HL-60 (cell line): Measurements from ENCODE around the gene FNDC3B.

ENCODE experiments used
- POLR2AphosphoS5 ChIP-seq: IDR thresholded peaks from 2 replicates; pipeline ENCODE4 v1.6.1; 2012; ENCODE audit warnings: low read depth
- SPI1 ChIP-seq: IDR thresholded peaks from 2 replicates; pipeline ENCODE4 v1.6.1; 2012; ENCODE audit warnings: low read depth, mild to moderate bottlenecking, borderline replicate concordance
- TF ChIP-seq, protein P1 (sequence below): IDR thresholded peaks from one replicate; pipeline ENCODE4 v1.5.1; 2011; ENCODE audit warnings: low read length, control low read depth, inconsistent platforms; ENCODE audit not compliant: insufficient read depth

DNA sequence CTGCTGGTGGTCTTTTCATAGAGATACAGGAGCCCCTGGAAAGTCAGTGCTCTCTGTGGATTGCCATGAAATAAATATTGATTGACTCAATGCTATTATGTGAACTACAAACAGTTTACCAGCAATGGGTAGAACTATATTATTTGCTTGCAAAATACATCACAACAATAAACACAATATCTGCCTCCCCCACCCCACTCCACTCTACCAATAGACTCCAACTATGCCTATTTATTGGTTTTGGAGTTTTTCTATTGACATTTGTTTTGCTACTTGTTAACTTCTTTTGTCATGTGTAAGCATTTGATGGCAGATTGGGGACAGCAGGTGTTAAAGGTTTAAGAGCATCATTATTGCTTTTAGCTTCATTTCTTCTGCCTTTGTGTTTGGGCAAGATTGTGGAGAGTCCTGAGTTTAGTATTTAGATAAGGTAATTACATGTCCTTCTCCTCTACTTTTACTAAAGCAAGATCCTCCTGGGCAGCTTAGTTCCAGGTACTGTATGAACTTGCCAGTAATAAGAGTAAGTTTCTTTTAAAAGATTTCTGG is 8.3 kb downstream of the FNDC3B start:
- TF ChIP-seq, protein P1, sequence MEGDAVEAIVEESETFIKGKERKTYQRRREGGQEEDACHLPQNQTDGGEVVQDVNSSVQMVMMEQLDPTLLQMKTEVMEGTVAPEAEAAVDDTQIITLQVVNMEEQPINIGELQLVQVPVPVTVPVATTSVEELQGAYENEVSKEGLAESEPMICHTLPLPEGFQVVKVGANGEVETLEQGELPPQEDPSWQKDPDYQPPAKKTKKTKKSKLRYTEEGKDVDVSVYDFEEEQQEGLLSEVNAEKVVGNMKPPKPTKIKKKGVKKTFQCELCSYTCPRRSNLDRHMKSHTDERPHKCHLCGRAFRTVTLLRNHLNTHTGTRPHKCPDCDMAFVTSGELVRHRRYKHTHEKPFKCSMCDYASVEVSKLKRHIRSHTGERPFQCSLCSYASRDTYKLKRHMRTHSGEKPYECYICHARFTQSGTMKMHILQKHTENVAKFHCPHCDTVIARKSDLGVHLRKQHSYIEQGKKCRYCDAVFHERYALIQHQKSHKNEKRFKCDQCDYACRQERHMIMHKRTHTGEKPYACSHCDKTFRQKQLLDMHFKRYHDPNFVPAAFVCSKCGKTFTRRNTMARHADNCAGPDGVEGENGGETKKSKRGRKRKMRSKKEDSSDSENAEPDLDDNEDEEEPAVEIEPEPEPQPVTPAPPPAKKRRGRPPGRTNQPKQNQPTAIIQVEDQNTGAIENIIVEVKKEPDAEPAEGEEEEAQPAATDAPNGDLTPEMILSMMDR: no peak
- TF ChIP-seq SPI1: no peak
- TF ChIP-seq POLR2AphosphoS5: no peak
